Neural cell (in vitro differentiated cells): Measurements from ENCODE around the gene LURAP1L. TPM values are rescaled to one million over a fixed set of nuclear protein-coding genes. Genes with fewer than 3 reads are reported as not detected.

Experiments
- H2AFZ ChIP-seq: fragments of 200-600, 300-800 bp; sonication (generic), shearing (Covaris generic); 2 replicates; pipeline ENCODE4 v1.6.0; 2014; ENCODE audit warnings: low read depth, mild to moderate bottlenecking, antibody characterized with exemption, low read length, moderate library complexity
- H3F3A ChIP-seq: fragments of 200-600 bp; shearing (Covaris generic); 2 replicates; pipeline ENCODE4 v1.6.1; 2016; ENCODE audit warnings: mild to moderate bottlenecking, moderate library complexity, mixed read lengths, antibody characterized with exemption, low read length; ENCODE audit not compliant: insufficient read depth, poor library complexity, severe bottlenecking
- H3K27ac ChIP-seq: fragments of 200-600, 300-800 bp; sonication (generic), shearing (Covaris generic); 2 replicates; pipeline ENCODE4 v1.5.1; 2014; ENCODE audit warnings: mild to moderate bottlenecking, low read length, moderate library complexity
- H3K27me3 ChIP-seq: fragments of 300-800, 200-600 bp; sonication (generic), shearing (Covaris generic); 2 replicates; pipeline ENCODE4 v1.6.0; 2014; ENCODE audit warnings: mild to moderate bottlenecking, low read depth, low read length, moderate library complexity; ENCODE audit not compliant: insufficient read depth
- H3K36me3 ChIP-seq: fragments of 300-800, 200-600 bp; sonication (generic), shearing (Covaris generic); 2 replicates; pipeline ENCODE4 v1.5.1; 2014; ENCODE audit warnings: mild to moderate bottlenecking, antibody characterized with exemption, low read length, moderate library complexity; ENCODE audit not compliant: insufficient read depth
- H3K4me2 ChIP-seq: fragments of 300-800, 200-600 bp; sonication (generic), shearing (Covaris generic); 2 replicates; pipeline ENCODE4 v1.6.0; 2014; ENCODE audit warnings: mild to moderate bottlenecking, low read length
- H3K4me3 ChIP-seq: fragments of 300-800, 200-600 bp; sonication (generic), shearing (Covaris generic); 2 replicates; pipeline ENCODE4 v1.5.1; 2014; ENCODE audit warnings: mild to moderate bottlenecking, low read length, moderate library complexity
- H3K79me2 ChIP-seq: fragments of 200-600 bp; shearing (Covaris generic); replicated peaks from 2 replicates; pipeline ENCODE4 v1.6.0; 2014; ENCODE audit warnings: mild to moderate bottlenecking, low read length, moderate library complexity; ENCODE audit not compliant: insufficient read depth
- H3K9ac ChIP-seq: fragments of 300-800, 200-600 bp; sonication (generic), shearing (Covaris generic); 2 replicates; pipeline ENCODE4 v1.6.1; 2016; ENCODE audit warnings: mild to moderate bottlenecking, low read length, mixed read lengths
- H3K9me2 ChIP-seq: fragments of 200-600 bp; shearing (Covaris generic); 2 replicates; pipeline ENCODE4 v1.6.1; 2016; ENCODE audit warnings: mild to moderate bottlenecking, low read length, mixed read lengths; ENCODE audit not compliant: insufficient read depth
- H3K9me3 ChIP-seq: fragments of 200-600, 300-800 bp; sonication (generic), shearing (Covaris generic); 2 replicates; pipeline ENCODE4 v1.6.1; 2016; ENCODE audit warnings: mild to moderate bottlenecking, mixed run types, low read length, moderate library complexity, mixed read lengths
- H4K20me1 ChIP-seq: fragments of 200-600 bp; shearing (Covaris generic); 2 replicates; pipeline ENCODE4 v1.6.1; 2016; ENCODE audit warnings: mild to moderate bottlenecking, mixed run types; ENCODE audit not compliant: insufficient read depth
- EP300 ChIP-seq: fragments of 450-650 bp; conservative IDR thresholded peaks from 2 replicates; pipeline ENCODE4 v1.6.1; 2014; ENCODE audit warnings: antibody characterized with exemption, mild to moderate bottlenecking, moderate library complexity; ENCODE audit not compliant: poor library complexity, severe bottlenecking
- EZH2 ChIP-seq: fragments of 200-600, 300-800 bp; shearing (Covaris generic), sonication (generic); IDR thresholded peaks from 2 replicates; pipeline ENCODE4 v1.6.1; 2014; ENCODE audit warnings: antibody characterized with exemption, low read length, borderline replicate concordance, mild to moderate bottlenecking; ENCODE audit not compliant: insufficient read depth, poor library complexity, severe bottlenecking
- MXI1 ChIP-seq: fragments of 450-650 bp; conservative IDR thresholded peaks from 2 replicates; pipeline ENCODE4 v1.6.1; 2014; ENCODE audit warnings: antibody characterized with exemption, mild to moderate bottlenecking; ENCODE audit not compliant: poor library complexity, severe bottlenecking
- POLR2AphosphoS5 ChIP-seq: IDR thresholded peaks from 2 replicates; pipeline ENCODE4 v1.6.1; 2012
- RAD21 ChIP-seq: fragments of 450-650 bp; conservative IDR thresholded peaks from 2 replicates; pipeline ENCODE4 v1.6.1; 2014; ENCODE audit warnings: antibody characterized with exemption, mild to moderate bottlenecking, moderate library complexity
- SMC3 ChIP-seq: fragments of 450-650 bp; conservative IDR thresholded peaks from 2 replicates; pipeline ENCODE4 v1.6.1; 2014; ENCODE audit warnings: antibody characterized with exemption, mild to moderate bottlenecking, moderate library complexity; ENCODE audit not compliant: poor library complexity
- TAF1 ChIP-seq: IDR thresholded peaks from 2 replicates; pipeline ENCODE4 v1.6.1; 2012; ENCODE audit warnings: low read depth
- polyA plus RNA-seq: library from polyadenylated mRNA; depleted of rRNA; stranded (reverse); fragments of >200 nt; gene quantifications from 2 replicates; pipeline ENCODE4 v1.2.3, GENCODE V29; 2014
- TF ChIP-seq, protein P1 (sequence below): fragments of 450-650 bp; IDR thresholded peaks from 2 replicates; pipeline ENCODE4 v1.5.1; 2014; ENCODE audit warnings: antibody characterized with exemption, mild to moderate bottlenecking, moderate library complexity; ENCODE audit not compliant: poor library complexity, severe bottlenecking
- TF ChIP-seq, protein P2 (sequence below): IDR thresholded peaks from 2 replicates; pipeline ENCODE4 v1.6.1; 2012; ENCODE audit warnings: borderline replicate concordance

The LURAP1L gene
- polyA plus RNA-seq, 1 donor from 2014 or later, result 0.59 TPM

DNA sequence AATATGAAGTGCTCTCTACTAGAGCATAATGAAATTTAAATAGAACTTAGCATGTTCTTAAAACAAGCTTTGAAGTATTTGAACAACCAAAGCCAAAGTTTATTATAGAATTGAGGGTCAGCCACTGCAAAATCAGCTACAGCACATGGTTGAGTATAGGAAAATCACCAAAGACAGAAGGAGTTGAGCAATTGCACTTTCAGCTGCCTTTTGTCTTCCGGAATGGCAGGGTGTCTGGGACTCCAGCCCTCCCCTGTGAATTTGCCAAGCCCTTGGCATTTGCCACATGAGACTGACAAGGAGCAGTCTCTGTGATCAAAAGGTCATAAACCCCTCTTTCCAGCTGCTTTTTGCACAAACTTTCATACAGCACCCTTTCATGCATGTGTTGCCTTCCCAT is 8.5 kb upstream of the LURAP1L start:
- no peaks in the 10 kb centered on the region for H3K9me2 ChIP-seq
- no peak overlapping the region for H3K9ac ChIP-seq
- no peak overlapping the region for H3K4me3 ChIP-seq
- H2AFZ ChIP-seq, result no peak overlapping the region
- no peaks in the 10 kb centered on the region for H3K9me3 ChIP-seq
- TF ChIP-seq RAD21 (no peak), EP300 (no peak)
- TF ChIP-seq, protein P1, sequence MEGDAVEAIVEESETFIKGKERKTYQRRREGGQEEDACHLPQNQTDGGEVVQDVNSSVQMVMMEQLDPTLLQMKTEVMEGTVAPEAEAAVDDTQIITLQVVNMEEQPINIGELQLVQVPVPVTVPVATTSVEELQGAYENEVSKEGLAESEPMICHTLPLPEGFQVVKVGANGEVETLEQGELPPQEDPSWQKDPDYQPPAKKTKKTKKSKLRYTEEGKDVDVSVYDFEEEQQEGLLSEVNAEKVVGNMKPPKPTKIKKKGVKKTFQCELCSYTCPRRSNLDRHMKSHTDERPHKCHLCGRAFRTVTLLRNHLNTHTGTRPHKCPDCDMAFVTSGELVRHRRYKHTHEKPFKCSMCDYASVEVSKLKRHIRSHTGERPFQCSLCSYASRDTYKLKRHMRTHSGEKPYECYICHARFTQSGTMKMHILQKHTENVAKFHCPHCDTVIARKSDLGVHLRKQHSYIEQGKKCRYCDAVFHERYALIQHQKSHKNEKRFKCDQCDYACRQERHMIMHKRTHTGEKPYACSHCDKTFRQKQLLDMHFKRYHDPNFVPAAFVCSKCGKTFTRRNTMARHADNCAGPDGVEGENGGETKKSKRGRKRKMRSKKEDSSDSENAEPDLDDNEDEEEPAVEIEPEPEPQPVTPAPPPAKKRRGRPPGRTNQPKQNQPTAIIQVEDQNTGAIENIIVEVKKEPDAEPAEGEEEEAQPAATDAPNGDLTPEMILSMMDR, result no peak
- no peaks in the 10 kb centered on the region for H3K36me3 ChIP-seq
- no peaks in the 10 kb centered on the region for H3F3A ChIP-seq
- no peak overlapping the region for H3K27ac ChIP-seq
- H3K27me3 ChIP-seq, result no peaks in the 10 kb centered on the region
- no peaks in the 10 kb centered on the region for H4K20me1 ChIP-seq
- H3K79me2 ChIP-seq, result no peaks in the 10 kb centered on the region
- H3K4me2 ChIP-seq, result no peak overlapping the region

DNA sequence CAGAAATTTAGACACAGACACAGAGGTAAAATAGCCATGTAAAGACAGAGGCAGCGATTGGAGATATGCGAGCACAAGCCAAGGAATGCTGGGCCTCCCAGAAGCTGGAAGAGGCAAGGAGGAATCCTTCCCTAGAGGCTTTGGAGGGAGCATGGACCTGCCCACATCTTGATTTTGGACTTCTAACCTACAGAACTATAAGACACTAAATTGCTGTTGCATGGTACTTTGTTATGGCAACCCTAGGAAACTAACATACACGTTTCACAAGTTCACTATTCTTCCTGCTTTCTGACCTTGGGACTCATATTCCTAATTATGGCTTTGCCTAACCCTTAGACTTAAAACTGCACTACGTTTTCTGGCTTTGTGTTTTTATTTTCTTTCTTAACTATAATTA is 4.6 kb upstream of the LURAP1L start:
- Histone ChIP-seq H3K4me2 (no peak overlapping the region), H3K9me3 (no peaks in the 10 kb centered on the region), H3K9me2 (no peaks in the 10 kb centered on the region), H3K9ac (no peak overlapping the region), H3K27me3 (no peaks in the 10 kb centered on the region), H4K20me1 (no peaks in the 10 kb centered on the region), H3F3A (no peaks in the 10 kb centered on the region), H2AFZ (no peak overlapping the region), H3K36me3 (no peaks in the 10 kb centered on the region), H3K79me2 (no peaks in the 10 kb centered on the region), H3K4me3 (no peak overlapping the region), H3K27ac (no peak overlapping the region)
- TF ChIP-seq, protein P1, result no peak
- TF ChIP-seq, protein P2, sequence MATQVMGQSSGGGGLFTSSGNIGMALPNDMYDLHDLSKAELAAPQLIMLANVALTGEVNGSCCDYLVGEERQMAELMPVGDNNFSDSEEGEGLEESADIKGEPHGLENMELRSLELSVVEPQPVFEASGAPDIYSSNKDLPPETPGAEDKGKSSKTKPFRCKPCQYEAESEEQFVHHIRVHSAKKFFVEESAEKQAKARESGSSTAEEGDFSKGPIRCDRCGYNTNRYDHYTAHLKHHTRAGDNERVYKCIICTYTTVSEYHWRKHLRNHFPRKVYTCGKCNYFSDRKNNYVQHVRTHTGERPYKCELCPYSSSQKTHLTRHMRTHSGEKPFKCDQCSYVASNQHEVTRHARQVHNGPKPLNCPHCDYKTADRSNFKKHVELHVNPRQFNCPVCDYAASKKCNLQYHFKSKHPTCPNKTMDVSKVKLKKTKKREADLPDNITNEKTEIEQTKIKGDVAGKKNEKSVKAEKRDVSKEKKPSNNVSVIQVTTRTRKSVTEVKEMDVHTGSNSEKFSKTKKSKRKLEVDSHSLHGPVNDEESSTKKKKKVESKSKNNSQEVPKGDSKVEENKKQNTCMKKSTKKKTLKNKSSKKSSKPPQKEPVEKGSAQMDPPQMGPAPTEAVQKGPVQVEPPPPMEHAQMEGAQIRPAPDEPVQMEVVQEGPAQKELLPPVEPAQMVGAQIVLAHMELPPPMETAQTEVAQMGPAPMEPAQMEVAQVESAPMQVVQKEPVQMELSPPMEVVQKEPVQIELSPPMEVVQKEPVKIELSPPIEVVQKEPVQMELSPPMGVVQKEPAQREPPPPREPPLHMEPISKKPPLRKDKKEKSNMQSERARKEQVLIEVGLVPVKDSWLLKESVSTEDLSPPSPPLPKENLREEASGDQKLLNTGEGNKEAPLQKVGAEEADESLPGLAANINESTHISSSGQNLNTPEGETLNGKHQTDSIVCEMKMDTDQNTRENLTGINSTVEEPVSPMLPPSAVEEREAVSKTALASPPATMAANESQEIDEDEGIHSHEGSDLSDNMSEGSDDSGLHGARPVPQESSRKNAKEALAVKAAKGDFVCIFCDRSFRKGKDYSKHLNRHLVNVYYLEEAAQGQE, result no peak
- TF ChIP-seq RAD21, result no peak
- TF ChIP-seq MXI1, result no peak
- no peak for TF ChIP-seq SMC3
- no peak for TF ChIP-seq EZH2
- no peak for TF ChIP-seq POLR2AphosphoS5
- TF ChIP-seq TAF1, result no peak
- no peak for TF ChIP-seq EP300
